IPS DF 6.9 (cell line): ENCODE data around the gene TLE1.
"Not testable (repeated sequence)": the region's sequence is repeated elsewhere in the genome, so short reads cannot be mapped to it uniquely, and the experiment has no call there.

Experiments used
- DNase-seq: peaks from one replicate; pipeline ENCODE4 v3.0.0-alpha.2; 2013; ENCODE audit warnings: low read depth, low spot score
- H3K27ac ChIP-seq: one replicate; pipeline ENCODE4 v1.5.1; 2013; ENCODE audit warnings: low read length, control low read depth
- H3K27me3 ChIP-seq: 2 replicates; pipeline ENCODE4 v1.6.1; 2013; ENCODE audit warnings: mild to moderate bottlenecking, low read length; ENCODE audit not compliant: control insufficient read depth, insufficient read depth
- H3K36me3 ChIP-seq: 2 replicates; pipeline ENCODE4 v1.6.1; 2013; ENCODE audit warnings: low read length; ENCODE audit not compliant: control insufficient read depth, insufficient read depth
- H3K4me1 ChIP-seq: 2 replicates; pipeline ENCODE4 v1.6.1; 2013; ENCODE audit warnings: low read length; ENCODE audit not compliant: control insufficient read depth, insufficient read depth
- H3K4me3 ChIP-seq: 2 replicates; pipeline ENCODE4 v1.5.1; 2013; ENCODE audit warnings: mild to moderate bottlenecking, low read length
- H3K9me3 ChIP-seq: 2 replicates; pipeline ENCODE4 v1.6.1; 2013; ENCODE audit warnings: low read length, inconsistent platforms; ENCODE audit not compliant: control insufficient read depth, insufficient read depth
- WGBS: extraction: QIAGEN DNeasy Blood & Tissue Kit; methylation state at CpG from one replicate; pipeline ENCODE4 v1.1.7; 2013; ENCODE audit warnings: mixed read lengths, missing lambda C conversion rate; ENCODE audit not compliant: insufficient read length, insufficient coverage; 5-methylcytosine and 5-hydroxymethylcytosine counted together

TLE1 gene

DNA sequence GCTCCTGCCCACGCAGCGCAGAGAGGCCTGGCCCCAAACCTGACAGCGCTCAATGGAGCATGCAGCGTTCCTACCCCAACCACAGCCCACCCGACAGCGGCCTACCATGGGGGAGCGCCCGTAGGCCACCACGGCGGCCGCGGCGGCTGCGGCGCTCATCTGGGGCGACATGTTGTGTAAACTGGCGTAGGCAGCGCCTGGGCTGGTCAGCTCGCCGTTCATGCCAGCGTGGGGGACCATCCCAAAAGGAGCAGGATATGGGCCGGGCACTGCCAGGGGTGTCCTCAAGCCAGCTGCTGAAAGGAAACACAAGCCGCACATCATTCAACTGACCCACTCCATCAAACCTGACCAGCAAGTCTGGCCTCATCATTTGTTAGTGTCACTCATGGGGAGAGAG is 77.7 kb downstream of the TLE1 start:
- Histone ChIP-seq H3K27me3 (no peaks in the 10 kb centered on the region), H3K27ac (no peak overlapping the region), H3K4me1 (no peaks in the 10 kb centered on the region), H3K4me3 (no peak overlapping the region), H3K36me3 (peaks cover 29% of the 10 kb centered on the region), H3K9me3 (no peaks in the 10 kb centered on the region)
- DNase-seq, result no peak
- WGBS, result no CpG with 5 or more reads among the region's 23 CpGs

DNA sequence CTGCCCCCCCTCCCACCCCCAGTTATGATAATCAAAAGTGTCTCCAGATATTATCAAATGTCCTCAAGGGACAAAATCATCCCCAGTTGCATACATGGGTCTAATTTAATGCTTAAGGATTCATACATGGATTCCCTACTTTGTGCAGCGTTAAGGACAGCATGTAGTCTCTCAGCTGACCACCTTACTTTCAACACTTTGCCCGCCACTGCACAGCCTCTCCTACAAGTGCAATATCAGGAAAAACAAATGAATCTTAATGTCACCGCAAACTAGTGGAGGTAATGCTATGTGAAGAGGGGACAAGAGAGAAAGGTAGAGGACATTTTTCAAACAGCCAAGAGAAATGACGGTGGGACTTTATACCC is 78.6 kb downstream of the TLE1 start:
- H3K36me3 ChIP-seq, result peaks cover 27% of the 10 kb centered on the region
- no peak for DNase-seq
- no peak overlapping the region for H3K4me3 ChIP-seq
- no peaks in the 10 kb centered on the region for H3K4me1 ChIP-seq
- no CpG with 5 or more reads among the region's 4 CpGs for WGBS
- H3K27ac ChIP-seq, result no peak overlapping the region
- no peaks in the 10 kb centered on the region for H3K9me3 ChIP-seq
- no peaks in the 10 kb centered on the region for H3K27me3 ChIP-seq

DNA sequence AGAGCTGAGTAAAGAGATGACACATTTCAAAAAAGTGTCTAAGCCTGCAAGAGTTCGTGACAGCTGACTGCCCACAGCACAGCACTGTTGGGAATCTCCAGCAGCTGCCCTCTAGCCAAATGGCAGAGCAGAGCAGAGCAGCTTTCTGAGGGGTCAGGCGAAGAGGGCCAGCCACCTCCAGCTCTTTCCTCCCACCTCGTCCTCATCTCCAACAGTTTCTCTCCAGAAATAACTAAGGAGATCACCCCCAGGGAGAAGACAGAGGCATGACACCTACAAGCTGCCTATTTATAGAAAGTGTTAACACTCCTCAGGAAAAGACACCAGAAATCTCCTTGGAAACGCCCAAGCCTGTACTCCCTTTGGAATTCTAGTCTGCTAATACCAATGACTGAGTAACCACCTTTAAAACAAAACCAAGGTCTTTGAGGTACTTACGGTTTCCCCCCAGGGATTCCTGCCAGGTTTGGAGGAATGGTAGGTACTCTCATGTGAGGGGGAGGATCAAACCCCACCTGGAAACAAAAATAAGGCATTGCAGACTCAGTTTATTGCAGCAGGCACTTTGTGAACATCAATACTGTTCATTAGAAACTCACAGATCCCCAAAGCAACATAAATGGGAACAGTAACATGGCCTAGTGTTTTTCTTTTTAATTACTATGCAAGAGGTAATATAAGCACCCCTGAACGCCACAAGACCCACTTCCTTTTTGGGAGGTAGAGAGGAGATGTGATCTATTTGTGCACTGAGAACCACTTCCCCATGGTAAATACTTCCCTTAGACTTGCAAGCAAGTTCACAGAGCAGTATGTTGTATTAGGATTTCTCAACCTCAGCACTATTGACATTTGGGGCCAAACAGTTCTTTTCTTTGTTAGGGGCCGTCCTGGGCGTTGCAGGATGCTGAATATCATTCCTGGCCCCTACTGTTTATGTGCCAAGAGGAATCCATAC is 79.3 kb downstream of the TLE1 start:
- H3K4me3 ChIP-seq, result no peak overlapping the region
- no peaks in the 10 kb centered on the region for H3K9me3 ChIP-seq
- no CpG with 5 or more reads among the region's 8 CpGs for WGBS
- peaks cover 27% of the 10 kb centered on the region for H3K36me3 ChIP-seq
- H3K27ac ChIP-seq, result no peak overlapping the region
- no peak for DNase-seq
- H3K27me3 ChIP-seq, result no peaks in the 10 kb centered on the region
- no peaks in the 10 kb centered on the region for H3K4me1 ChIP-seq

DNA sequence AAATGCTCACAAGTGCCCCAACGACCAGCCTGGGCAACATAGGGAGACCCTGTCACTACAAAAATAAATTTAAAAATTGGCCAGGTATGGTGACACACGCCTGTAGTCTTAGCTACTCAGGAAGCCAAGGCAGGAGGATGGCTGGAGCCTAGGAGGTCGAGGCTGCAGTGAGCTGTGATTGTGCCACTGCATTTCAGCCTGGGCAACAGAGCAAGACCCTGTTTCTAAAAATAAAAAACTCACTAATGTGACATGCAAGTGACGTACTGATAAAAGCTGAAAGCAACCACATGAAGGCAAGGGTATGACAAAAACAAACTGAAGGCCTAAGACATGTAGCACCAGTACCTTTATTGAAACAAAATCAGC is 81.1 kb downstream of the TLE1 start:
- H3K36me3 ChIP-seq, result peaks cover 28% of the 10 kb centered on the region
- no peaks in the 10 kb centered on the region for H3K4me1 ChIP-seq
- H3K27me3 ChIP-seq, result no peaks in the 10 kb centered on the region
- H3K4me3 ChIP-seq, result no peak overlapping the region
- H3K9me3 ChIP-seq, result no peaks in the 10 kb centered on the region
- no peak overlapping the region for H3K27ac ChIP-seq
- DNase-seq, result no peak
- no CpG with 5 or more reads among the region's 4 CpGs for WGBS

DNA sequence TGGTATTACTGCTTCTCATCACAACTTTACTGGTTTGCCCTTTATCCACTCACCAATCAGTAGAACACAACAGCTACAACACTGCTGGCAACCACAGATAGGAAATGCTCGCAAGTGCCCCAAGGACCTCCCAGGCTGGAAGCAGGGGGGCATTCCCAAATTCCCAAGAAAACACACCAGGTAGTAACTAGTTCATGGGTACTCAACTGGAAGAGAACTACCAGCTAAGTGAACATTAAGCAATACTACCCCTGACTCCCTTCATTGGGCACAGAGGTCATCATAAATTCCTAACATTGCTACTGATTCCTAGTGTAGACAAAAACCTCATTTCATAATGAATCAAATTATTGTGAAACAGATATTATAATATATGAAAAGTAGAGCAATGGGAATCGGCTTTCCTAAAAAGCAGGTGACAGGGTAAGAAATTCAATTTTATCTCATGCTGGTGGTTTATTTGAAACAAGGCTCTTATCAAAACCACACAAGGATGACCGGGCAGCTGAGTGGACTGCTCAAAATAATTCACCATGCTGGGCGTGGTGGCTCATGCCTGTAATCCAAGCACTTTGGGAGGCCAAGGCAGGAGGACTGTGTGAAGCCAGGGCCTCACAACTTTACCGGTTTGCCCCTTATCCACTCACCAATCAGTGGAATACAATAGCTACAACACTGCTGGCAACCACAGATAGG is 81.6 kb downstream of the TLE1 start:
- Histone ChIP-seq H3K36me3 (peaks cover 25% of the 10 kb centered on the region), H3K27me3 (no peaks in the 10 kb centered on the region), H3K4me3 (no peak overlapping the region), H3K4me1 (no peaks in the 10 kb centered on the region), H3K27ac (no peak overlapping the region), H3K9me3 (no peaks in the 10 kb centered on the region)
- WGBS, result no CpG with 5 or more reads among the region's 5 CpGs
- DNase-seq, result no peak

DNA sequence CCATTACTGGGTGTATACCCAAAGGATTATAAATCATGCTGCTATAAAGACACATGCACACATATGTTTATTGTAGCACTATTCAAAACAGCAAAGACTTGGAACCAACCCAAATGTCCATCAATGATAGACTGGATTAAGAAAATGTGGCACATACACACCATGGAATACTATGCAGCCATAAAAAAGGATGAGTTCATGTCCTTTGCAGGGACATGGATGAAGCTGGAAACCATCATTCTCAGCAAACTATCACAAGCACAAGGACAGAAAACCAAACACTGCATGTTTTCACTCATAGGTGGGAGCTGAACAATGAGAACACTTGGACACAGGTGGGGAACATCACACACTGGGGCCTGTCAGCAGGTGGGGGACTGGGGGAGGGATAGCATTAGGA is 83.1 kb downstream of the TLE1 start:
- not testable (repeated sequence) for H3K4me3 ChIP-seq, H3K9me3 ChIP-seq, H3K27me3 ChIP-seq, DNase-seq, H3K27ac ChIP-seq, H3K4me1 ChIP-seq
- H3K36me3 ChIP-seq, result peaks cover 18% of the 10 kb centered on the region; the same call in 1 of the 2 replicates

DNA sequence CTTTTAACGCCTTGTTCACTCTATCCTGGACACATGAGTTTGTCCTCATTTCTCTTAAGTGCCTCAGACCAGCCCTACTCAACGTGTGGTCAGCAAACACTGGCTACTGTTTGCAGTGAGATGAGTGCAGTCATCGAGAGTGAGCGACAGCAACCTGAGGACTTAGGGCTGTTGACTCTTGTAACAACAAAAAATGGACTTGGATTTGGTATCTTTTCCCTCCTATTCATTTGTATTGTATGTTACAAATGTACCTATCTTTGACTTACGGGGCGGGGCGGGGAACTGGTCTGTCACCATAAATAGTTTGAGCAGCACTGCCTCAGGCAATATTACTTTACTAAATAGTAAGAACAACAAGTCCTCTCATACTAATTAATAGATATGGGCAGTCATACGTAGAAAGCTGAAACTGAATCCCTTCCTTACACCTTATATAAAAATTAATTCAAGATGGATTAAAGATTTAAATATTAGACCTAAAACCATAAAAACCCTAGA is 84.1 kb downstream of the TLE1 start:
- no peaks in the 10 kb centered on the region for H3K9me3 ChIP-seq
- no CpG with 5 or more reads among the region's 8 CpGs for WGBS
- DNase-seq, result no peak
- H3K36me3 ChIP-seq, result peaks cover 14% of the 10 kb centered on the region; the same call in 1 of the 2 replicates
- H3K27me3 ChIP-seq, result no peaks in the 10 kb centered on the region
- H3K27ac ChIP-seq, result no peak overlapping the region
- no peak overlapping the region for H3K4me3 ChIP-seq
- peaks cover 5% of the 10 kb centered on the region; the same call in 1 of the 2 replicates for H3K4me1 ChIP-seq

DNA sequence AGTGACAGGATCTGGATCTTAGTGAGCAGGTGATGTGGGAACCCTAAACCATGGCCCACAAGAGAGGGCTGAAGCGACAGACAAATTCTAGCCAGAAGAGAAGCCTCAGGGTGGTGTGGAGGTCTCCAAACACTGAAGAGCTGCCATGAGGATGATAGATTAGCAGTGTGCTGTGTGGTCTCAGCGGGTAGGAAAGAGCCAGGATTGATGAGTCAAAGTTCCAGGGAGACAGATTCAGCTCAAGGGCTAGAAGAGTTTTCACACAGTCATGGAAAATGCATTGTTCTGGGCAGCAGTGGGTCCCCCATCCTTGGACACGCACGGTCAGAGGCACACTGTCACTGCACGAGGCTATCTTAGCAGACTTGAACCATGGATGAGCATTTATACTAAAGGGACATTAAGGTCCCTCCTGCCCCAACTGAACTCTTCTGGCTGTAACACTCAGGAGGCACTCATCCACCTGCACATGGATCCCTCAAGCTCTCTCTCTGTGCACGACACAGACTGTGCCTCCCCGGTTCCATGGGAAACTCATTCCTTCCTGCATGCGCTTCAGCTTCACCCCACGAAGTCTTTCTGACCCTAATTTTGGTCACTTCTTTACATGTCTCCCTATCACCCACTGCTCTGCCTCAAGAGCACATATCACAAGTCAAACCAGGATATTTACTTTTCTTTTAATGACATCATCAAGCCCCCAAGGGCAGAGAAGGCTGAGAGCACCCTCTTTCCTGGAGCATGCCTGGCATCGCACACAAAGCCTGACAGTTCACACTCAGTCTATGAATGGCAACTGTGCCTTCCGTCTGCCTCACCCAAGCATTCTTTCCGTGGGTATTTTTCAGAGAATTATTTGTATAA is 84.8 kb downstream of the TLE1 start:
- Histone ChIP-seq H3K4me3 (no peak overlapping the region), H3K36me3 (peaks cover 12% of the 10 kb centered on the region; the same call in 1 of the 2 replicates), H3K4me1 (peaks cover 5% of the 10 kb centered on the region; the same call in 1 of the 2 replicates), H3K27ac (no peak overlapping the region), H3K9me3 (no peaks in the 10 kb centered on the region), H3K27me3 (no peaks in the 10 kb centered on the region)
- WGBS, result no CpG with 5 or more reads among the region's 12 CpGs
- no peak for DNase-seq

DNA sequence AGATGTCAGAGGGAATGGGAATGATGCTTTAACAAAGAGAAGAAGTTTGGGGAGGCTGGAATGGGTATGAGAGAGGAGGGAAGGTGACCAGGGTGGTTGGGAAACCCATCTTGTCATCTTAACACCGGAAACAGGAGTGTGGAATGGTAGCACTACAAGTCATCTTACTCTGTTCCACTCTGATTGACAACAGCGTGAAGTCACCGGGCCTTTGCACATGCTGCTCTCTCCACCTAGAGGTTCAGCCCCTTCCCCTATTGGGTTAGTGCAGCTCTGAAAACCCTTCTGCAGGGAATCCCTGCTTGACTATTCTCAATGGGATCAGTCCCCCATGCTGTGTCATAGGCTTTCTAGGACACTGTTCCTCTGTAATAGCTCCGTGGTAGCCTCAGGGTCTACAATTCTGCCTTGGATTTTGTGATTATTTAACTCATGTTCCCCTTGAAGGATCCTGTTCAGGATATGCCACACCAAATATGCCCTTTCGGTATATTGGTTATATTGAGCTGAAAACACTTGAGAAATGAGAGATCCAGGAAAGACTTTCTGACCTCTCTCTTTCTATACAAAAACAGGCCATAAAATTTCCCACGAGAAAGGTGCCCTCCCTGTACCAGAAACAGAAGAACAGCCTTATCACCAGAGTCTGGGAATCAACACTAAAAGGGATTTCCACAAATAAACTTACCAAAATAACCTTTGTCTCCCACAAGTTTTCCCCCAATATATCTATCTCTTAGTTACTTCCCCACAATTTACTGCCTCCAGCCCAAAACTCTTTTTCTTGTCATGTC is 86.3 kb downstream of the TLE1 start:
- Histone ChIP-seq H3K9me3 (no peaks in the 10 kb centered on the region), H3K36me3 (peaks cover 9% of the 10 kb centered on the region; the same call in 1 of the 2 replicates), H3K4me1 (peaks cover 10% of the 10 kb centered on the region), H3K27me3 (no peaks in the 10 kb centered on the region), H3K4me3 (no peak overlapping the region), H3K27ac (no peak overlapping the region)
- DNase-seq, result no peak
- no CpG with 5 or more reads among the region's 6 CpGs for WGBS
